ENCODE data around the gene TRMU. TPM values are rescaled to one million over a fixed set of nuclear protein-coding genes. Genes with fewer than 3 reads are reported as not detected.
A peak's percentile ranks its signal among the peaks of the same experiment; 100 is the strongest.

Gene TRMU
- total and polyA plus RNA-seq, 4 experiments from 2014 or later: 14.5 to 93.0 (median 48.6) TPM

DNA sequence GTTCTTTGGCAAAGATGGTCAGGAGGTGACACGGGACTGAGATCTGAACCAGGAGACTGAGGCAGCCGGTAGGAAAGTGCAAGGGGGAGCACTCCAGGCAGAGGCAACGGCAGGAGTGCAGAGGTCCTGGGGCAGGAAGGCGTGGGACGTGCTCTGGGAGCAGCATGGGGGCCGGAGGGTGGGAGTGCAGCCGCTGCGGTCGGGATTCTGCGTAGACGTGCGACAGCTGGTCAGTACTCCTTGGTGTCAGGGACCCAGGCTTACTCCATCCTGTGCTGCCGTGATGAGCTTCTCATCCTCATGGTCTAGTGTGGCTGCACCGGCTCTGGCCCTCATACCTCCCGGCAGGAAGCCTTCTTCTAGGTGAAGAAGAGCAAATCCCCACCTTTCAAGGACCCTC is 16.9 kb upstream of the TRMU start:
- CTCF ChIA-PET (ENCODE audit: partially characterized antibody): interaction anchor here (1.5 to 2.5 kb wide), 3 partner anchors 196 to 323 kb away, joined by 4 to 9 read pairs (median 6); no protein-coding TSS in a partner anchor
- no peaks in the 10 kb centered on the region for H3K4me1 ChIP-seq (ENCODE audit: insufficient read depth, low read length)
- no peak overlapping the region for H3K27ac ChIP-seq (ENCODE audit: low read depth, low read length)
- H3K27me3 ChIP-seq (ENCODE audit: insufficient read depth, low read length): no peaks in the 10 kb centered on the region
- no peaks in the 10 kb centered on the region for H3K36me3 ChIP-seq (ENCODE audit: insufficient read depth, low read length)
- Mint-ChIP-seq H3K4me3 (no peak overlapping the region), H3K36me3 (no peaks in the 10 kb centered on the region), H3K9me3 (no peaks in the 10 kb centered on the region), H3K4me1 (no peaks in the 10 kb centered on the region), H3K27ac (peak overlapping the region in 1 of 7 donors; percentile 6), H3K27me3 (no peaks in the 10 kb centered on the region)
- no peak overlapping the region for H3K4me3 ChIP-seq (ENCODE audit: low read length in 2 of 2)
- POLR2A ChIA-PET (ENCODE audit: partially characterized antibody): no interaction called here
- no peaks in the 10 kb centered on the region for H3K9me3 ChIP-seq (ENCODE audit: control insufficient read depth in 1 of 2, low read length in 2 of 2)
- intact Hi-C loops (cut with micrococcal nuclease): no loop called here
- DNase-seq: no peak

- no peak overlapping the region for H3K27ac ChIP-seq (ENCODE audit: low read depth, low read length)
- H3K36me3 Mint-ChIP-seq: no peaks in the 10 kb centered on the region
- CTCF ChIA-PET (ENCODE audit: partially characterized antibody): interaction anchor here (0.7 to 2.5 kb wide), 4 partner anchors 8 to 324 kb away, joined by 3 to 9 read pairs (median 5); no protein-coding TSS in a partner anchor
- H3K27me3 ChIP-seq (ENCODE audit: insufficient read depth, low read length): no peaks in the 10 kb centered on the region
- H3K27ac Mint-ChIP-seq: peak overlapping the region in 1 of 7 donors; percentile 23
- H3K36me3 ChIP-seq (ENCODE audit: insufficient read depth, low read length): no peaks in the 10 kb centered on the region
- POLR2A ChIA-PET (ENCODE audit: partially characterized antibody): no interaction called here
- H3K27me3 Mint-ChIP-seq: no peaks in the 10 kb centered on the region
- H3K4me1 ChIP-seq (ENCODE audit: insufficient read depth, low read length): no peaks in the 10 kb centered on the region
- intact Hi-C loops (cut with micrococcal nuclease): no loop called here
- no peaks in the 10 kb centered on the region for H3K9me3 Mint-ChIP-seq
- H3K4me1 Mint-ChIP-seq: no peaks in the 10 kb centered on the region
- no peak overlapping the region for H3K4me3 ChIP-seq (ENCODE audit: low read length in 2 of 2)
- no peak overlapping the region for H3K4me3 Mint-ChIP-seq
- DNase-seq: no peak
- H3K9me3 ChIP-seq (ENCODE audit: control insufficient read depth in 1 of 2, low read length in 2 of 2): no peaks in the 10 kb centered on the region
These were observed 16.2 kb upstream of the TRMU start for GRCh38 chr22:46319319-46319718.

DNA sequence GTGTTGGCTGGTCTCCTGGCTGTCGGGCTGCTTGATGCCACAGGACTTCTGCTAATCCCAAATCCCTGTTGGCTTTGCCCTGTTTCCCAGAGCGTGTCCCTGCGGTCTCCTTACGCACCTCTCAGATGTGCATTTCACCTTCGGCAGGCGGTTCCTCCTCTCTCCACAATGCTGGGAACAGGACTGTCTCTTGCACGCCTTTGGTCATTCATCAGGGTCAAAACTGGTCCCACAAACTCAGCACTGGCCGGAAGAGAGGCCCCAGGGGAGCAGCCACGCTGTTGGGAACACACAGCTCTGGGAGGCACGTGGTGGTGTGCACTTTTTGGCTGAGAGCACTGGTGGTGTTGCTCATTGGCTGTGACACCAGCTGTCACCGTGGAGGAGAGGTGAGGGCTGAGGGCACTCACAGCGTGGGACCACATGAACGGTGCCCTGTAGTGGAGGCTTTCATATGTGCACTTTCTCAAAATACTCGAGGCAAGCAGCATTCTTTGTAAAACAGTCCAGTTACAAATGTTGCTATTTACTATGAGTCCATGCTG is 15.3 kb upstream of the TRMU start:
- no peaks in the 10 kb centered on the region for H3K36me3 ChIP-seq (ENCODE audit: insufficient read depth, low read length)
- Mint-ChIP-seq H3K27me3 (no peaks in the 10 kb centered on the region), H3K4me3 (no peak overlapping the region), H3K4me1 (no peaks in the 10 kb centered on the region), H3K9me3 (no peaks in the 10 kb centered on the region), H3K36me3 (no peaks in the 10 kb centered on the region), H3K27ac (no peak overlapping the region)
- CTCF ChIA-PET (ENCODE audit: partially characterized antibody): interaction anchor here (0.7 to 2.5 kb wide), 3 partner anchors 9 to 324 kb away, joined by 3 to 9 read pairs (median 4); no protein-coding TSS in a partner anchor
- H3K4me3 ChIP-seq (ENCODE audit: low read length in 2 of 2): no peak overlapping the region
- intact Hi-C loops (cut with micrococcal nuclease): no loop called here
- no peaks in the 10 kb centered on the region for H3K27me3 ChIP-seq (ENCODE audit: insufficient read depth, low read length)
- H3K27ac ChIP-seq (ENCODE audit: low read depth, low read length): no peak overlapping the region
- no peaks in the 10 kb centered on the region for H3K9me3 ChIP-seq (ENCODE audit: control insufficient read depth in 1 of 2, low read length in 2 of 2)
- DNase-seq: no peak
- POLR2A ChIA-PET (ENCODE audit: partially characterized antibody): no interaction called here
- no peaks in the 10 kb centered on the region for H3K4me1 ChIP-seq (ENCODE audit: insufficient read depth, low read length)

DNA sequence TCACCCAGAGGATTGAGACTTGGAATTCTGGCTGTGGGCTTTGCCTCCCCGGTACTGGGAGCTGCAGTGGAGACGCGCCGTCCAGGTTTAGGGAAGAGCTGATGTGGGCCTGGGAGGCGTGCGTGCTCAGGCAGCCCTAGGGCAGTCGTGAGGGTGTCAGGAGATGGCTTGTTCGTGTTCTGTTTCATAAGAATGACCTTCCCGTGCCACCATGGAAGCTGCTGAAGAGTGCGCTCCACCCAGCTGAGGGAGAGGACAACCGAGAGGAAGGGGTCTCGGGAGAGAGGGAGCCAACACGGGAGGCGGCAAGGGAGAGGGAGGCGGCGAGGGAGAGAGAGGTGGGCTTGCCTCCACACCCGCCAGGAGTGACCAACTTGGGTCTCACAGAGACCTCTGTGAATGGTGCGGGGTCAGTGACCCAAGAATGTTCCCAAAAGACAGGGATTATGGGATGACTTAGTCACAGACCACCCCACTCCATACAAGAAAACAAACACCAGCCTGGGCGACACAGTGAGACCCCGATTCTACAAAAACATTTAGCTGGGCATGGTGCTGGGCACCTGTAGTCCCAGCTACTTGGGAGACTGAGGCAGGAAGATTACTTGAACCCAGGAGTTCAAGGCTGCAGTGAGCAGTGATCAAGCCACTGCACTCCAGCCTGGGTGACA is 14.7 kb upstream of the TRMU start:
- Mint-ChIP-seq H3K27ac (no peak overlapping the region), H3K4me1 (no peaks in the 10 kb centered on the region), H3K4me3 (peak overlapping the region in 1 of 8 donors; percentile 25), H3K36me3 (no peaks in the 10 kb centered on the region), H3K9me3 (no peaks in the 10 kb centered on the region), H3K27me3 (no peaks in the 10 kb centered on the region)
- H3K4me3 ChIP-seq (ENCODE audit: low read length in 2 of 2): no peak overlapping the region
- H3K36me3 ChIP-seq (ENCODE audit: insufficient read depth, low read length): no peaks in the 10 kb centered on the region
- H3K4me1 ChIP-seq (ENCODE audit: insufficient read depth, low read length): no peaks in the 10 kb centered on the region
- no peak for DNase-seq
- POLR2A ChIA-PET (ENCODE audit: partially characterized antibody): no interaction called here
- H3K9me3 ChIP-seq (ENCODE audit: control insufficient read depth in 1 of 2, low read length in 2 of 2): no peaks in the 10 kb centered on the region
- intact Hi-C loops (cut with micrococcal nuclease): no loop called here
- CTCF ChIA-PET (ENCODE audit: partially characterized antibody): no interaction called here
- H3K27me3 ChIP-seq (ENCODE audit: insufficient read depth, low read length): no peaks in the 10 kb centered on the region
- no peak overlapping the region for H3K27ac ChIP-seq (ENCODE audit: low read depth, low read length)

GRCh38 chr22:46322711-46323110 is 12.8 kb upstream of the TRMU start:
- H3K36me3 Mint-ChIP-seq: no peaks in the 10 kb centered on the region
- intact Hi-C loops (cut with micrococcal nuclease): no loop called here
- no peaks in the 10 kb centered on the region for H3K27me3 Mint-ChIP-seq
- H3K4me1 Mint-ChIP-seq: no peaks in the 10 kb centered on the region
- Histone ChIP-seq H3K27ac (ENCODE audit: low read depth, low read length) (no peak overlapping the region), H3K27me3 (ENCODE audit: insufficient read depth, low read length) (no peaks in the 10 kb centered on the region), H3K9me3 (ENCODE audit: control insufficient read depth in 1 of 2, low read length in 2 of 2) (no peaks in the 10 kb centered on the region), H3K4me1 (ENCODE audit: insufficient read depth, low read length) (no peaks in the 10 kb centered on the region), H3K4me3 (ENCODE audit: low read length in 2 of 2) (no peak overlapping the region), H3K36me3 (ENCODE audit: insufficient read depth, low read length) (no peaks in the 10 kb centered on the region)
- ChIA-PET CTCF (ENCODE audit: partially characterized antibody) (interaction anchor here (1.3 kb wide), 1 partner anchor 13 kb away, joined by 3 read pairs; the partner anchor contains the start of gene TRMU), POLR2A (ENCODE audit: partially characterized antibody) (no interaction called here)
- peak overlapping the region in 1 of 7 donors; percentile 7 for H3K27ac Mint-ChIP-seq
- no peaks in the 10 kb centered on the region for H3K9me3 Mint-ChIP-seq
- H3K4me3 Mint-ChIP-seq: no peak overlapping the region
- no peak for DNase-seq

DNA sequence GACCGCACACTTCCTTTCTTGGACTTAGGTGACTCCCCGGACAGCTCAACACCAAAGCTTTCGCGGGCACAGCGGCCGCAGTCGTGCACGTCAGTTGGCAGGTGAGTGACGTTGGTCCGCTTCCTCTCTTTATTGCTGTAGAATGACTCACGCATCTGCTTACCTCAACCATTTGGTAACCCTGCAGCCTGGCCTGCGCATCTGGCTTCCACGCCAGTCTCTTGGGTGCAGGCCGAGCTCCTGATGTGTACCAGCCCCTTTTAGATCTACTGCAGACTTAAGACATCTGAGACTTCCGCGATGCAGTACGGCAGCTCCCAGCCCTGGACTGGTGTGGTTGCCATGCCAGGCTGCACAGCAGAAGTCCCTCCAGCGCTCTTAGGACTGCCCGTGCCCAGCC is 12.4 kb upstream of the TRMU start:
- Mint-ChIP-seq H3K9me3 (no peaks in the 10 kb centered on the region), H3K27ac (no peak overlapping the region), H3K4me1 (no peaks in the 10 kb centered on the region), H3K27me3 (no peaks in the 10 kb centered on the region), H3K4me3 (no peak overlapping the region), H3K36me3 (no peaks in the 10 kb centered on the region)
- H3K36me3 ChIP-seq (ENCODE audit: insufficient read depth, low read length): no peaks in the 10 kb centered on the region
- H3K9me3 ChIP-seq (ENCODE audit: control insufficient read depth in 1 of 2, low read length in 2 of 2): no peaks in the 10 kb centered on the region
- no peak for DNase-seq
- H3K27ac ChIP-seq (ENCODE audit: low read depth, low read length): no peak overlapping the region
- no peak overlapping the region for H3K4me3 ChIP-seq (ENCODE audit: low read length in 2 of 2)
- CTCF ChIA-PET (ENCODE audit: partially characterized antibody): interaction anchor here (1.3 to 1.8 kb wide), 2 partner anchors 13 to 201 kb away, joined by 3 to 5 read pairs; partner anchors contain the start of gene TRMU
- intact Hi-C loops (cut with micrococcal nuclease): no loop called here
- no peaks in the 10 kb centered on the region for H3K27me3 ChIP-seq (ENCODE audit: insufficient read depth, low read length)
- POLR2A ChIA-PET (ENCODE audit: partially characterized antibody): no interaction called here
- H3K4me1 ChIP-seq (ENCODE audit: insufficient read depth, low read length): no peaks in the 10 kb centered on the region

- H3K27ac Mint-ChIP-seq: no peak overlapping the region
- Histone ChIP-seq H3K9me3 (ENCODE audit: control insufficient read depth in 1 of 2, low read length in 2 of 2) (no peaks in the 10 kb centered on the region), H3K4me1 (ENCODE audit: insufficient read depth, low read length) (no peaks in the 10 kb centered on the region), H3K27me3 (ENCODE audit: insufficient read depth, low read length) (no peaks in the 10 kb centered on the region), H3K4me3 (ENCODE audit: low read length in 2 of 2) (no peak overlapping the region), H3K36me3 (ENCODE audit: insufficient read depth, low read length) (no peaks in the 10 kb centered on the region), H3K27ac (ENCODE audit: low read depth, low read length) (no peak overlapping the region)
- ChIA-PET CTCF (ENCODE audit: partially characterized antibody) (interaction anchor here (0.7 kb wide), 1 partner anchor 41 kb away, joined by 3 read pairs; no protein-coding TSS in a partner anchor), POLR2A (ENCODE audit: partially characterized antibody) (no interaction called here)
- no peak for DNase-seq
- no peak overlapping the region for H3K4me3 Mint-ChIP-seq
- H3K27me3 Mint-ChIP-seq: no peaks in the 10 kb centered on the region
- H3K36me3 Mint-ChIP-seq: no peaks in the 10 kb centered on the region
- H3K4me1 Mint-ChIP-seq: no peaks in the 10 kb centered on the region
- intact Hi-C loops (cut with micrococcal nuclease): no loop called here
- H3K9me3 Mint-ChIP-seq: no peaks in the 10 kb centered on the region
These were observed 9.3 kb upstream of the TRMU start for GRCh38 chr22:46326066-46326680.

Data from CD4-positive, alpha-beta memory T cell (primary cell).